Posterior cingulate gyrus (tissue), 11 donors: ENCODE measurements around the gene INAVA.

Source experiments
- DNase-seq, 10 donors: peaks; one replicate each; pipeline versions ENCODE4 v3.0.0 to v3.0.0-alpha.2; 2020 to 2021; ENCODE audit warnings: mixed read lengths in 3 of 10
- intact Hi-C: fragments of 100-400 bp; cut with DNase I; formaldehyde crosslinking; loops from one replicate; pipeline ENCODE4 v1.15.1; 2023

The INAVA gene

GRCh38 chr1:200894712-200895442 is at the start of gene INAVA:
INAVA (plus strand) TSS chr1:200894900; CDS start chr1:200898401, 3,501 bp downstream.
- peak in 2 of 10 donors; percentile 58 to 81 for DNase-seq
- intact Hi-C loops = no loop called here

- intact Hi-C loops = no loop called here
- no peak for DNase-seq
Observed at GRCh38 chr1:200845360-200845759, 49.3 kb upstream of the INAVA start.

GRCh38 chr1:200846398-200846797 is 48.3 kb upstream of the INAVA start:
- intact Hi-C loops = no loop called here

GRCh38 chr1:200849430-200849829 is 45.3 kb upstream of the INAVA start:
- intact Hi-C loops = no loop called here

More at GRCh38 chr1:200846398-200846797, 48.3 kb upstream of the INAVA start:
- no peak for DNase-seq

GRCh38 chr1:200850554-200850953 is 44.1 kb upstream of the INAVA start:
- DNase-seq = no peak
- intact Hi-C loops = no loop called here

More at GRCh38 chr1:200849430-200849829, 45.3 kb upstream of the INAVA start:
- DNase-seq = no peak

GRCh38 chr1:200856716-200857357 is 37.9 kb upstream of the INAVA start:
- intact Hi-C loops = no loop called here

GRCh38 chr1:200857804-200858203 is 36.9 kb upstream of the INAVA start:
- no peak for DNase-seq
- intact Hi-C loops = no loop called here

More at GRCh38 chr1:200856716-200857357, 37.9 kb upstream of the INAVA start:
- DNase-seq = no peak

GRCh38 chr1:200861937-200862647 is 32.6 kb upstream of the INAVA start:
- intact Hi-C loops = no loop called here

GRCh38 chr1:200862713-200863415 is 31.8 kb upstream of the INAVA start:
- DNase-seq = no peak
- intact Hi-C loops = no loop called here

More at GRCh38 chr1:200861937-200862647, 32.6 kb upstream of the INAVA start:
- DNase-seq = no peak

- intact Hi-C loops = no loop called here
- DNase-seq = no peak
Observed at GRCh38 chr1:200866116-200866515, 28.6 kb upstream of the INAVA start.

GRCh38 chr1:200866521-200866920 is 28.2 kb upstream of the INAVA start:
- intact Hi-C loops = no loop called here
- DNase-seq = no peak

- DNase-seq = no peak
- intact Hi-C loops = no loop called here
Observed at GRCh38 chr1:200867018-200867811, 27.5 kb upstream of the INAVA start.

GRCh38 chr1:200869376-200869752 is 25.3 kb upstream of the INAVA start:
- no peak for DNase-seq
- intact Hi-C loops = no loop called here

- intact Hi-C loops = no loop called here
Observed at GRCh38 chr1:200869753-200870391, 24.8 kb upstream of the INAVA start.

GRCh38 chr1:200872446-200873115 is 22.1 kb upstream of the INAVA start, which contains the start of gene GPR25:
GPR25 (plus strand) TSS chr1:200872981; CDS start chr1:200873038, 57 bp downstream.
- peak in 1 of 10 donors; percentile 55 for DNase-seq
- intact Hi-C loops = no loop called here

More at GRCh38 chr1:200869753-200870391, 24.8 kb upstream of the INAVA start:
- DNase-seq = no peak

GRCh38 chr1:200873116-200873670 is 21.5 kb upstream of the INAVA start:
- peak in 2 of 10 donors; percentile 71 to 87 for DNase-seq
- intact Hi-C loops = no loop called here

- peak in 2 of 10 donors; percentile 42 to 73 for DNase-seq
- intact Hi-C loops = no loop called here
Observed at GRCh38 chr1:200873671-200874397, 20.9 kb upstream of the INAVA start.

GRCh38 chr1:200874694-200875093 is 20.0 kb upstream of the INAVA start:
- DNase-seq = no peak
- intact Hi-C loops = no loop called here
